Keratinocyte (primary cell): ENCODE results near the gene CDHR3. TPM values are rescaled to one million over a fixed set of nuclear protein-coding genes. Genes with fewer than 3 reads are reported as not detected.

Experiments used
- DNase-seq: peaks from one replicate; pipeline ENCODE4 v3.0.0-alpha.2; 2011; ENCODE audit warnings: low read depth, missing footprints, low spot score
- FAIRE-seq: peaks from 2 replicates; lab custom pipeline; 2011; peaks lifted over from hg19 to GRCh38; lab: Jason Lieb, UNC
- H2AFZ ChIP-seq: 2 replicates; pipeline ENCODE4 v1.6.0; 2012; ENCODE audit warnings: low read length, control low read depth, inconsistent platforms; ENCODE audit not compliant: control insufficient read depth
- H3K27ac ChIP-seq: 2 replicates; pipeline ENCODE4 v1.5.1; 2011; ENCODE audit warnings: low read length; ENCODE audit not compliant: control insufficient read depth, insufficient read depth
- H3K27me3 ChIP-seq: 3 replicates; pipeline ENCODE4 v1.6.0; 2011; ENCODE audit warnings: low read length; ENCODE audit not compliant: control insufficient read depth, insufficient read depth; ENCODE audit errors: extremely low read depth
- H3K36me3 ChIP-seq, 2 experiments: 2 replicates in 1 of 2; 3 replicates in 1 of 2; pipeline ENCODE4 v1.5.1; 2011; ENCODE audit warnings: low read length in 2 of 2, mild to moderate bottlenecking in 1 of 2; ENCODE audit not compliant: control insufficient read depth in 2 of 2, insufficient read depth in 2 of 2; ENCODE audit errors: extremely low read depth in 1 of 2
- H3K4me1 ChIP-seq: 3 replicates; pipeline ENCODE4 v1.5.1; 2011; ENCODE audit warnings: low read length; ENCODE audit not compliant: control insufficient read depth, insufficient read depth; ENCODE audit errors: extremely low read depth
- H3K4me2 ChIP-seq: 3 replicates; pipeline ENCODE4 v1.6.0; 2011; ENCODE audit warnings: low read depth, low read length; ENCODE audit not compliant: control insufficient read depth, insufficient read depth; ENCODE audit errors: extremely low read depth
- H3K4me3 ChIP-seq, 3 experiments: fragments of 200-600 bp in 1 of 3; sonication (generic) in 1 of 3; 2 replicates in 2 of 3; 3 replicates in 1 of 3; pipeline ENCODE4 v1.5.1; 2011 to 2016; ENCODE audit warnings: low read length in 3 of 3, mild to moderate bottlenecking in 3 of 3, control low read depth in 2 of 3, inconsistent platforms in 1 of 3, low read depth in 1 of 3, mixed read lengths in 1 of 3, mixed run types in 1 of 3, moderate library complexity in 1 of 3; ENCODE audit not compliant: control insufficient read depth in 2 of 3, insufficient read depth in 2 of 3; ENCODE audit errors: extremely low read depth in 1 of 3
- H3K79me2 ChIP-seq: 2 replicates; pipeline ENCODE4 v1.6.0; 2012; ENCODE audit warnings: low read length; ENCODE audit not compliant: control insufficient read depth, insufficient read depth
- H3K9ac ChIP-seq: 3 replicates; pipeline ENCODE4 v1.6.0; 2011; ENCODE audit warnings: low read length; ENCODE audit not compliant: control insufficient read depth, insufficient read depth; ENCODE audit errors: extremely low read depth
- H3K9me1 ChIP-seq: 3 replicates; pipeline ENCODE4 v1.6.0; 2011; ENCODE audit warnings: low read length; ENCODE audit not compliant: control insufficient read depth, insufficient read depth; ENCODE audit errors: extremely low read depth
- H3K9me3 ChIP-seq: 2 replicates; pipeline ENCODE4 v1.5.1; 2012; ENCODE audit warnings: low read depth, low read length; ENCODE audit not compliant: control insufficient read depth
- H4K20me1 ChIP-seq: 3 replicates; pipeline ENCODE4 v1.6.0; 2011; ENCODE audit warnings: low read length; ENCODE audit not compliant: control insufficient read depth, insufficient read depth; ENCODE audit errors: extremely low read depth
- CTCF ChIP-seq, 3 experiments: IDR thresholded peaks in 1 of 3; conservative IDR thresholded peaks in 1 of 3; optimal IDR thresholded peaks in 1 of 3; 2 replicates in 2 of 3; 3 replicates in 1 of 3; pipeline versions ENCODE3 to v1.5.1; 2011; ENCODE audit warnings: low read length in 3 of 3, mild to moderate bottlenecking in 3 of 3, moderate library complexity in 2 of 3, control low read depth in 1 of 3, inconsistent platforms in 1 of 3; ENCODE audit not compliant: insufficient read depth in 2 of 3; ENCODE audit errors: extremely low read depth in 1 of 3
- EZH2 ChIP-seq: IDR thresholded peaks from one replicate; pipeline ENCODE4 v1.6.1; 2012; ENCODE audit warnings: inconsistent platforms, mild to moderate bottlenecking, low read length, moderate library complexity
- dilution Hi-C: fragments of 300-500 bp; cut with MboI; formaldehyde crosslinking; loops from one replicate; pipeline ENCODE4 v1.7.0; 2020; ENCODE audit warnings: low sequenced_read_pairs; ENCODE audit not compliant: extremely low pct_ligation_motif_present
- polyA plus RNA-seq, 5 experiments: library from polyadenylated mRNA; depleted of rRNA in 3 of 5; stranded (reverse) in 3 of 5; stranded (forward) in 1 of 5; unstranded in 1 of 5; fragments of >200 nt; gene quantifications; 1 replicate in 1 of 5; 2 replicates in 3 of 5; 3 replicates in 1 of 5; pipeline versions ENCODE4 v1.2.1 to v1.2.3, GENCODE V29; 2011 to 2012; ENCODE audit warnings: missing spikeins in 2 of 5, low read depth in 1 of 5, low replicate concordance in 1 of 5

Gene CDHR3
- polyA plus RNA-seq, 1 donor (not counting 4 experiments of a cell fraction or from before 2014, with no cell fraction given) = 1.2 TPM

DNA sequence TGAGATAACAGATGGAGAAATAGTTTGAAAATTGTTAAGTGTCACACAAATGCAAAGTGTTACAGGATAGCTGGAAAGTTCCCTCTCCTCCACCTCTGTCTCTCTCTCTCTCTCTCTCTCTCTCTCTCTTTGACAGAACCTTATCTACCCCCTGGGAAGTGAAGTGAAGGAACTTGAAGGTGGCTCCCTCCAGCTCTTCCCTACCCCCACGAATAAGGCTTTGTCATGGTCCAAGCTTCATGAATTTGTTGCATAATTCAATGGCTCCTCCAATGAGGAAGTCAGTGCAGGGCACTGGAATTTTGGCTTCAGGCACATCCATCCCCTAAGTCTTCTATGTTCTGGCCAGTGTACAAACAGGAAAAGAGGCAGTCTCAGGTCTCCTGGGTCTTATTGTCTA, 66.4 kb downstream of the CDHR3 start:
- TF ChIP-seq CTCF (optimal IDR thresholded peaks at IDR 0.05 in 1 of 3, IDR thresholded peaks at IDR 0.05 in 1 of 3, conservative IDR thresholded peaks at IDR 0.05 in 1 of 3; ENCODE audit: extremely low read depth in 1 of 3, insufficient read depth in 2 of 3, low read length in 3 of 3) (no peak), EZH2 (no peak)
- dilution Hi-C loops = no loop called here
- no peak for FAIRE-seq

DNA sequence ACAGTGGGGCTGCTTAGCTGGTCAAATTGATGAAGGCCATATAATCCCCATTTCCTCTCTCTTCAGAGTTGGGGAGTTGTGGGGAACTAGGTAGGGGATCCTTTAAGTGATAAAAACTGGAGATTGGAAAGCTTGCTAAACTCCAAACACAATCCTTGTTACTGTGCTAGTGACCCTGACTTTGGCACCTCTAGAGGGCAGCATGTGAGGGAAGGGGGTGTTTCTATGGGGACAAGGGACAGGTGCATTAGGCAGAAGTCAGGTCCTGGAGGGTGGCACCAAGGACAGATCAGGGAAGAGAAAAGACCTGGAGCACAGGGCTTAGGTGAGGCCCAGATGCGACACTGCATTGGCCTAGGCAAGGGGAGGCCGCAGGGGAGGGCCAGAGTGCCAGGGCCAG, 66.9 kb downstream of the CDHR3 start:
- no peak overlapping the region for H2AFZ ChIP-seq
- no peak for DNase-seq
- H3K4me1 ChIP-seq = no peaks in the 10 kb centered on the region
- FAIRE-seq = no peak
- dilution Hi-C loops = no loop called here
- no peak overlapping the region for H3K4me2 ChIP-seq
- no peak overlapping the region for H3K4me3 ChIP-seq
- no peaks in the 10 kb centered on the region for H3K36me3 ChIP-seq
- no peaks in the 10 kb centered on the region for H3K9me1 ChIP-seq
- no peak overlapping the region for H3K9ac ChIP-seq
- H3K79me2 ChIP-seq = no peaks in the 10 kb centered on the region
- H3K27ac ChIP-seq = no peak overlapping the region
- peaks cover 13% of the 10 kb centered on the region for H3K27me3 ChIP-seq
- TF ChIP-seq EZH2 (no peak), CTCF (optimal IDR thresholded peaks at IDR 0.05 in 1 of 3, IDR thresholded peaks at IDR 0.05 in 1 of 3, conservative IDR thresholded peaks at IDR 0.05 in 1 of 3; ENCODE audit: extremely low read depth in 1 of 3, insufficient read depth in 2 of 3, low read length in 3 of 3) (peak in 1 of 3 experiments; percentile 40)
- no peaks in the 10 kb centered on the region for H4K20me1 ChIP-seq
- no peaks in the 10 kb centered on the region for H3K9me3 ChIP-seq

More for the DNA sequence above, 66.4 kb downstream of the CDHR3 start:
- Histone ChIP-seq H3K4me3 (no peak overlapping the region), H3K4me1 (no peaks in the 10 kb centered on the region), H3K9me1 (no peaks in the 10 kb centered on the region), H3K79me2 (no peaks in the 10 kb centered on the region), H3K36me3 (no peaks in the 10 kb centered on the region), H2AFZ (no peak overlapping the region), H3K9me3 (no peaks in the 10 kb centered on the region), H3K27ac (no peak overlapping the region), H3K27me3 (peaks cover 13% of the 10 kb centered on the region), H3K9ac (no peak overlapping the region), H3K4me2 (no peak overlapping the region), H4K20me1 (no peaks in the 10 kb centered on the region)
- no peak for DNase-seq
